ENCODE measurements around the gene GJA1.
"Not testable (repeated sequence)": the region's sequence is repeated elsewhere in the genome, so short reads cannot be mapped to it uniquely, and the experiment has no call there.

Gene GJA1

GRCh38 chr6:121447746-121448145, 12.3 kb downstream of the GJA1 start:
- H2BK15ac ChIP-seq (ENCODE audit: low read length); H3K18ac ChIP-seq (ENCODE audit: low read length); H3K27me3 ChIP-seq (ENCODE audit: control insufficient read depth in 3 of 3, insufficient read depth in 3 of 3, low read depth in 1 of 3, low read length in 3 of 3); H2BK5ac ChIP-seq (ENCODE audit: low read length); H3K79me1 ChIP-seq (ENCODE audit: low read depth, low read length); H3K4me3 ChIP-seq (ENCODE audit: low read length in 2 of 2); H2AFZ ChIP-seq (ENCODE audit: low read length); H3K14ac ChIP-seq (ENCODE audit: low read length); H3K9ac ChIP-seq (ENCODE audit: low read depth, low read length, poor library complexity); H2AK5ac ChIP-seq (ENCODE audit: low read depth, low read length); H3K4ac ChIP-seq (ENCODE audit: low read length); DNase-seq (ENCODE audit: low spot score); H4K8ac ChIP-seq (ENCODE audit: low read depth, low read length); H3K4me1 ChIP-seq (ENCODE audit: control insufficient read depth in 2 of 2, insufficient read depth in 1 of 2, low read depth in 1 of 2, low read length in 2 of 2); H3K9me3 ChIP-seq (replicated peaks in 1 of 2; ENCODE audit: control insufficient read depth in 2 of 2, insufficient read depth in 1 of 2, low read depth in 1 of 2, low read length in 2 of 2); H3K27ac ChIP-seq (replicated peaks; ENCODE audit: low read length); H4K91ac ChIP-seq (ENCODE audit: low read depth, low read length, poor library complexity); H2BK12ac ChIP-seq (ENCODE audit: low read length); H3K4me2 ChIP-seq (ENCODE audit: insufficient read depth, low read length, poor library complexity, severe bottlenecking); H3K23ac ChIP-seq (ENCODE audit: low read depth, low read length, poor library complexity); H2BK120ac ChIP-seq (ENCODE audit: low read depth, low read length): not testable (repeated sequence)
- WGBS, 2 donors (ENCODE audit: extremely low coverage in 2 of 2, insufficient read length in 2 of 2, insufficient replicate concordance in 1 of 2): no CpG with 5 or more reads among the region's 7 CpGs
- H3K36me3 ChIP-seq (replicated peaks in 1 of 2; ENCODE audit: control insufficient read depth in 2 of 2, insufficient read depth in 2 of 2, low read length in 2 of 2): peaks cover 22 to 39% of the 10 kb centered on the region in 2 donors

DNA sequence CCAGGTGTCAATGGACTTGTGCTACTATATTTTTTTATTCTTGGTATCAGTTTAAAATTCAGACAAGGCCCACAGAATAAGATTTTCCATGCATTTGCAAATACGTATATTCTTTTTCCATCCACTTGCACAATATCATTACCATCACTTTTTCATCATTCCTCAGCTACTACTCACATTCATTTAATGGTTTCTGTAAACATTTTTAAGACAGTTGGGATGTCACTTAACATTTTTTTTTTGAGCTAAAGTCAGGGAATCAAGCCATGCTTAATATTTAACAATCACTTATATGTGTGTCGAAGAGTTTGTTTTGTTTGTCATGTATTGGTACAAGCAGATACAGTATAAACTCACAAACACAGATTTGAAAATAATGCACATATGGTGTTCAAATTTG, 13.1 kb downstream of the GJA1 start:
- H3K14ac ChIP-seq (ENCODE audit: low read length); H2AK5ac ChIP-seq (ENCODE audit: low read depth, low read length); H3K9me3 ChIP-seq (replicated peaks in 1 of 2; ENCODE audit: control insufficient read depth in 2 of 2, insufficient read depth in 1 of 2, low read depth in 1 of 2, low read length in 2 of 2); H4K91ac ChIP-seq (ENCODE audit: low read depth, low read length, poor library complexity); H3K79me1 ChIP-seq (ENCODE audit: low read depth, low read length); H3K4me1 ChIP-seq (ENCODE audit: control insufficient read depth in 2 of 2, insufficient read depth in 1 of 2, low read depth in 1 of 2, low read length in 2 of 2); H3K27me3 ChIP-seq (ENCODE audit: control insufficient read depth in 3 of 3, insufficient read depth in 3 of 3, low read depth in 1 of 3, low read length in 3 of 3); H4K8ac ChIP-seq (ENCODE audit: low read depth, low read length); H3K27ac ChIP-seq (replicated peaks; ENCODE audit: low read length); H3K4me3 ChIP-seq (ENCODE audit: low read length in 2 of 2); H3K4ac ChIP-seq (ENCODE audit: low read length); H3K9ac ChIP-seq (ENCODE audit: low read depth, low read length, poor library complexity); H2BK120ac ChIP-seq (ENCODE audit: low read depth, low read length); H3K18ac ChIP-seq (ENCODE audit: low read length); H2AFZ ChIP-seq (ENCODE audit: low read length); H3K4me2 ChIP-seq (ENCODE audit: insufficient read depth, low read length, poor library complexity, severe bottlenecking); H2BK15ac ChIP-seq (ENCODE audit: low read length); H3K23ac ChIP-seq (ENCODE audit: low read depth, low read length, poor library complexity); H2BK5ac ChIP-seq (ENCODE audit: low read length); H2BK12ac ChIP-seq (ENCODE audit: low read length); DNase-seq (ENCODE audit: low spot score): not testable (repeated sequence)
- peaks cover 22 to 39% of the 10 kb centered on the region in 2 donors for H3K36me3 ChIP-seq (replicated peaks in 1 of 2; ENCODE audit: control insufficient read depth in 2 of 2, insufficient read depth in 2 of 2, low read length in 2 of 2)
- WGBS, 2 donors (ENCODE audit: extremely low coverage in 2 of 2, insufficient read length in 2 of 2, insufficient replicate concordance in 1 of 2): no CpG with 5 or more reads among the region's 2 CpGs

DNA sequence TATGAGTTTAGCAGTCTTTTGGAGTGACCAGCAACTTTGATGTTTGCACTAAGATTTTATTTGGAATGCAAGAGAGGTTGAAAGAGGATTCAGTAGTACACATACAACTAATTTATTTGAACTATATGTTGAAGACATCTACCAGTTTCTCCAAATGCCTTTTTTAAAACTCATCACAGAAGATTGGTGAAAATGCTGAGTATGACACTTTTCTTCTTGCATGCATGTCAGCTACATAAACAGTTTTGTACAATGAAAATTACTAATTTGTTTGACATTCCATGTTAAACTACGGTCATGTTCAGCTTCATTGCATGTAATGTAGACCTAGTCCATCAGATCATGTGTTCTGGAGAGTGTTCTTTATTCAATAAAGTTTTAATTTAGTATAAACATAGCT, 13.9 kb downstream of the GJA1 start:
- DNase-seq (ENCODE audit: low spot score): no peak
- Histone ChIP-seq H2AK5ac (ENCODE audit: low read depth, low read length) (no peak overlapping the region), H2BK12ac (ENCODE audit: low read length) (no peak overlapping the region), H2BK15ac (ENCODE audit: low read length) (no peak overlapping the region), H4K91ac (ENCODE audit: low read depth, low read length, poor library complexity) (no peak overlapping the region), H3K27me3 (ENCODE audit: control insufficient read depth in 3 of 3, insufficient read depth in 3 of 3, low read depth in 1 of 3, low read length in 3 of 3) (no peaks in the 10 kb centered on the region), H3K9me3 (replicated peaks in 1 of 2; ENCODE audit: control insufficient read depth in 2 of 2, insufficient read depth in 1 of 2, low read depth in 1 of 2, low read length in 2 of 2) (no peaks in the 10 kb centered on the region), H3K23ac (ENCODE audit: low read depth, low read length, poor library complexity) (no peak overlapping the region), H3K9ac (ENCODE audit: low read depth, low read length, poor library complexity) (no peak overlapping the region), H2BK120ac (ENCODE audit: low read depth, low read length) (no peak overlapping the region), H3K27ac (replicated peaks; ENCODE audit: low read length) (no peak overlapping the region), H3K14ac (ENCODE audit: low read length) (no peak overlapping the region), H3K79me1 (ENCODE audit: low read depth, low read length) (peaks cover 1% of the 10 kb centered on the region), H3K4me3 (ENCODE audit: low read length in 2 of 2) (no peak overlapping the region), H2AFZ (ENCODE audit: low read length) (no peak overlapping the region), H3K4me2 (ENCODE audit: insufficient read depth, low read length, poor library complexity, severe bottlenecking) (no peak overlapping the region), H3K4me1 (ENCODE audit: control insufficient read depth in 2 of 2, insufficient read depth in 1 of 2, low read depth in 1 of 2, low read length in 2 of 2) (no peaks in the 10 kb centered on the region), H2BK5ac (ENCODE audit: low read length) (no peak overlapping the region), H3K4ac (ENCODE audit: low read length) (no peak overlapping the region), H3K18ac (ENCODE audit: low read length) (no peak overlapping the region), H3K36me3 (replicated peaks in 1 of 2; ENCODE audit: control insufficient read depth in 2 of 2, insufficient read depth in 2 of 2, low read length in 2 of 2) (peaks cover 20 to 39% of the 10 kb centered on the region in 2 donors), H4K8ac (ENCODE audit: low read depth, low read length) (no peak overlapping the region)
- WGBS, 2 donors (ENCODE audit: extremely low coverage in 2 of 2, insufficient read length in 2 of 2, insufficient replicate concordance in 1 of 2): no CpG with 5 or more reads among the region's 1 CpG

- peaks cover 1% of the 10 kb centered on the region for H3K79me1 ChIP-seq (ENCODE audit: low read depth, low read length)
- WGBS, 2 donors (ENCODE audit: extremely low coverage in 2 of 2, insufficient read length in 2 of 2, insufficient replicate concordance in 1 of 2): no CpG with 5 or more reads among the region's 11 CpGs
- no peaks in the 10 kb centered on the region for H3K4me1 ChIP-seq (ENCODE audit: control insufficient read depth in 2 of 2, insufficient read depth in 1 of 2, low read depth in 1 of 2, low read length in 2 of 2)
- no peaks in the 10 kb centered on the region for H3K27me3 ChIP-seq (ENCODE audit: control insufficient read depth in 3 of 3, insufficient read depth in 3 of 3, low read depth in 1 of 3, low read length in 3 of 3)
- H3K23ac ChIP-seq (ENCODE audit: low read depth, low read length, poor library complexity): no peak overlapping the region
- H4K91ac ChIP-seq (ENCODE audit: low read depth, low read length, poor library complexity): no peak overlapping the region
- no peak overlapping the region for H2BK12ac ChIP-seq (ENCODE audit: low read length)
- no peak for DNase-seq (ENCODE audit: low spot score)
- no peak overlapping the region for H2BK120ac ChIP-seq (ENCODE audit: low read depth, low read length)
- H3K4me2 ChIP-seq (ENCODE audit: insufficient read depth, low read length, poor library complexity, severe bottlenecking): no peak overlapping the region
- no peak overlapping the region for H3K9ac ChIP-seq (ENCODE audit: low read depth, low read length, poor library complexity)
- H2BK5ac ChIP-seq (ENCODE audit: low read length): no peak overlapping the region
- no peak overlapping the region for H3K18ac ChIP-seq (ENCODE audit: low read length)
- no peak overlapping the region for H3K14ac ChIP-seq (ENCODE audit: low read length)
- H3K4me3 ChIP-seq (ENCODE audit: low read length in 2 of 2): no peak overlapping the region
- H4K8ac ChIP-seq (ENCODE audit: low read depth, low read length): no peak overlapping the region
- H2AK5ac ChIP-seq (ENCODE audit: low read depth, low read length): no peak overlapping the region
- no peak overlapping the region for H3K27ac ChIP-seq (replicated peaks; ENCODE audit: low read length)
- H2AFZ ChIP-seq (ENCODE audit: low read length): no peak overlapping the region
- H3K4ac ChIP-seq (ENCODE audit: low read length): no peak overlapping the region
- H2BK15ac ChIP-seq (ENCODE audit: low read length): no peak overlapping the region
- peaks cover 20 to 39% of the 10 kb centered on the region in 2 donors for H3K36me3 ChIP-seq (replicated peaks in 1 of 2; ENCODE audit: control insufficient read depth in 2 of 2, insufficient read depth in 2 of 2, low read length in 2 of 2)
- no peaks in the 10 kb centered on the region for H3K9me3 ChIP-seq (replicated peaks in 1 of 2; ENCODE audit: control insufficient read depth in 2 of 2, insufficient read depth in 1 of 2, low read depth in 1 of 2, low read length in 2 of 2)
These were observed 14.8 kb downstream of the GJA1 start for GRCh38 chr6:121450242-121450641.
